Dedifferentiated amniotic fluid mesenchymal stem cell (primary cell): ENCODE measurements around the gene NET1.

ENCODE experiments used
- DNase-seq: peaks from one replicate; pipeline ENCODE4 v3.0.0-alpha.2; 2016; ENCODE audit errors: extremely low spot score

NET1 gene

GRCh38 chr10:5502061-5502521, 89.7 kb downstream of the NET1 start:
- no peak for DNase-seq

DNA sequence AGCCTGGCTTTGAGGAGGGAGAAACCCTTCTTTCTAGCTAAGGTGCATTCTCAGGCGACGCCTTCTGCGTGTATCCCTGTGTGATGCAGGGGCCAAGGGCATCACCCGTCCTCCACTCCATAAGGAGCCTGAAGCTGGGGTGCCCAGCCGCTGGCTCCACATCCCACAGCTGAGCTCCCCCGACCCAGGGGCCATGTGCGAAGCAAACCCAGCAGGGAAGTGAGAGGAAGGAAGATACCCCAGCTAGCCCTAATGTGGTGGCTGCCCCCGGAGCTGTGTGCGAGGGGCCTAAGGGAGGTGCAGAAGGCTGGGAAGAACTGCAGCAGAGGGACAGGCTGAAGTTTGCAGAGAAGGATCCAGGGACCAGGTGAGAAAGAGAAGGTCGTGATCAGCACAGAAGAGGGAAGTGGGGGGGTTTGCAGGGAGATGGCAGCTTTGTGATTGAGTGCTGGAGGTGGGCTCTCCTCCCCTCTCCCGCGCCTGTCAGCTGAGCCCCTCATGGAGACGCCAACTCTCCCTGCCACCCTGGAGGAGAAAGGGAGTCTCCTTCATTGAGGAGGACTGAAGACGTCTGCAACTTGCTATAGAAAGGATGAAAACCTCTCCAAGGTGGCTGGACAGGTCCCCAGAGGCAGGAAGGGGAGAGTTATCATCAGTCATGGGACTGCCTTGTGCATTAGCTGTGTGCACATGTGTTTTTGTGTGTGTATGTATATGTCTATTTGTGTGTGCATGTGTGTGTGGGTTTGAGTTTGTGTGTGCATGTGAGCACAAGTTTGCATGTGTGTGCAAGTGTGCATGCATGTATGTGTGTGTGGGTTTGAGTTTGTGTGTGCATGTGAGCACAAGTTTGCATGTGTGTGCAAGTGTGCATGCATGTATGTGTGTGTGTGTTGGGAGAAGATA, 90.5 kb downstream of the NET1 start:
- DNase-seq = no peak

DNA sequence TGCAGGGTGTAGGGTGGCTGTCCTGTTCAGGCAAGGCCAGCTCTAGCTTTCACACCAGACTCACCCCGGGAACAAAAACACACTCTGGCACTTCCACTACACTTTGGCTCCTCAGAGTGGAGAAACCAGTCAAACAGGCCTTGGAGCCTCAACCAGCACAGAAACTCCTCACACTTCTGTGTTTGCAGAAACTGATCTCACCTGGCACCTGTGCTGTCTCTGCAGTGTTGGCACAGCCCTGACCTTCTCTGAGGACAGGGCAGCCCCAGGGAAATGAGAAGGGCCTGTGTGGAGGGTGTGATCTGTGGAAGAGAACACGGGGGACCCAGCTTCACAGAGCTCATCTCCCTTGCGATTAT, 91.1 kb downstream of the NET1 start:
- DNase-seq = no peak

- DNase-seq = no peak
Observed at GRCh38 chr10:5504146-5505072, 92.1 kb downstream of the NET1 start.

- no peak for DNase-seq
Observed at GRCh38 chr10:5506246-5506645, 93.9 kb downstream of the NET1 start.

- DNase-seq = no peak
Observed at GRCh38 chr10:5506751-5507648, 94.6 kb downstream of the NET1 start.

DNA sequence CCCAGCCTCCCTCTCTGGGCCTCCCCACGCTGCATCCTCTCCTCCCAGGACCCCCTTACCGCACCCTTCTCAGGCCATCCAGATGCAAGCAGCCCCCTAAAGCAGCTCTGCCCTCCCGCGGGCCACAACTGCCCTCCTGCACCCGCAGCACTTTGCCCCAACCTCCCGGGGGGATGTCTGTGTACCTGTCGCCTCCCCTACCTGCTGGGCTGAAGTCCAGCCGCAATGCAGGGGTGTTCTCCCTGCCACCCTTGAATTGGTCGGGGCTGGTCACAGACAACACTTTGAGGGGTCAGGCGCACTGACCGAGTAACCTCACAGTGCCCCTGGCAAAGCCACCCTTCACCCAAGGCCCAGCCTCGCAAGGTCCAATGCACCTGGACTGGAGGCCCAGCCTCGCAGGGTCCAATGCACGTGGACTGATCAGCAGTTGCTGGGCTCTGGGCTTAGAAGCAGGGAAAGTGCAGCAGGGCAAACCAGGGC, 95.3 kb downstream of the NET1 start:
- DNase-seq = no peak

- DNase-seq = no peak
Observed at GRCh38 chr10:5508161-5508604, 95.8 kb downstream of the NET1 start.
